Neuron (in vitro differentiated cells): ENCODE data around the gene RHBDF1.
A peak's percentile ranks its signal among the peaks of the same experiment; 100 is the strongest.

Experiments
- H2AFZ ChIP-seq: one replicate; pipeline ENCODE4 v1.6.1; 2013; ENCODE audit warnings: low read depth, mild to moderate bottlenecking, inconsistent platforms, low read length, moderate library complexity
- H3K27me3 ChIP-seq: one replicate; pipeline ENCODE4 v1.6.1; 2013; ENCODE audit warnings: low read length; ENCODE audit not compliant: insufficient read depth
- H3K36me3 ChIP-seq: one replicate; pipeline ENCODE4 v1.6.1; 2013; ENCODE audit warnings: low read length; ENCODE audit not compliant: insufficient read depth
- H3K4me1 ChIP-seq: one replicate; pipeline ENCODE4 v1.6.1; 2013; ENCODE audit warnings: low read length; ENCODE audit not compliant: insufficient read depth
- H3K4me3 ChIP-seq: 2 replicates; pipeline ENCODE4 v1.5.1; 2013; ENCODE audit warnings: mild to moderate bottlenecking, low read length, moderate library complexity
- H3K9me3 ChIP-seq: one replicate; pipeline ENCODE4 v1.6.1; 2013; ENCODE audit warnings: low read length

RHBDF1 gene, protein sequence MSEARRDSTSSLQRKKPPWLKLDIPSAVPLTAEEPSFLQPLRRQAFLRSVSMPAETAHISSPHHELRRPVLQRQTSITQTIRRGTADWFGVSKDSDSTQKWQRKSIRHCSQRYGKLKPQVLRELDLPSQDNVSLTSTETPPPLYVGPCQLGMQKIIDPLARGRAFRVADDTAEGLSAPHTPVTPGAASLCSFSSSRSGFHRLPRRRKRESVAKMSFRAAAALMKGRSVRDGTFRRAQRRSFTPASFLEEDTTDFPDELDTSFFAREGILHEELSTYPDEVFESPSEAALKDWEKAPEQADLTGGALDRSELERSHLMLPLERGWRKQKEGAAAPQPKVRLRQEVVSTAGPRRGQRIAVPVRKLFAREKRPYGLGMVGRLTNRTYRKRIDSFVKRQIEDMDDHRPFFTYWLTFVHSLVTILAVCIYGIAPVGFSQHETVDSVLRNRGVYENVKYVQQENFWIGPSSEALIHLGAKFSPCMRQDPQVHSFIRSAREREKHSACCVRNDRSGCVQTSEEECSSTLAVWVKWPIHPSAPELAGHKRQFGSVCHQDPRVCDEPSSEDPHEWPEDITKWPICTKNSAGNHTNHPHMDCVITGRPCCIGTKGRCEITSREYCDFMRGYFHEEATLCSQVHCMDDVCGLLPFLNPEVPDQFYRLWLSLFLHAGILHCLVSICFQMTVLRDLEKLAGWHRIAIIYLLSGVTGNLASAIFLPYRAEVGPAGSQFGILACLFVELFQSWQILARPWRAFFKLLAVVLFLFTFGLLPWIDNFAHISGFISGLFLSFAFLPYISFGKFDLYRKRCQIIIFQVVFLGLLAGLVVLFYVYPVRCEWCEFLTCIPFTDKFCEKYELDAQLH

GRCh38 chr16:72561-73548 lies at the start of gene RHBDF1:
Gene RHBDF1, minus strand, starts transcription at chr16:72631. Its CDS starts 7,616 bp downstream, at chr16:65015.
- Histone ChIP-seq H3K4me1 (peaks cover 69% of the 10 kb centered on the region), H3K4me3 (peak within 1 kb of the TSS; percentile 85), H3K9me3 (no peaks in the 10 kb centered on the region), H3K36me3 (peaks cover 2% of the 10 kb centered on the region), H2AFZ (peak within 1 kb of the TSS; percentile 24), H3K27me3 (no peaks in the 10 kb centered on the region)

DNA sequence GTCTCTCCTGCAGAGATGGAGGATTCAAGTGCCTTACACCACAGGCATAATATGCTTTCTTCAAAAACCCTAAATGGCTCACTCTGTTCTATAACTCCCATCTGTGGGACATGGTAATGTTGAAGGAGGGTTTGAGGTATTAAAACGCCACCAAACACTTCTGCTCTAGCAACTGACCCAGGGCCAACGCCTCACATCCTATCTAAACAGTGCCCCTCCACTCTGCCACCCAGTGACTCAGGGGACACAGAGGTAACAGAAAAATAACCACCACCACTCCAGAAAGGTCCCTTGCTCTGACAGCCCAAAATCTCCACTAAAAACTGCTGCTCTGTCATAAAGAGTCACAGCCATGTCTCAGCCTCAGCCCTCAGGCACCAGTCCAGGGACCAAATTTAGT lies 48.3 kb upstream of the RHBDF1 start:
- no peaks in the 10 kb centered on the region for H3K4me1 ChIP-seq
- H3K9me3 ChIP-seq: no peaks in the 10 kb centered on the region
- H3K36me3 ChIP-seq: peaks cover 3% of the 10 kb centered on the region
- H2AFZ ChIP-seq: no peak overlapping the region
- no peaks in the 10 kb centered on the region for H3K27me3 ChIP-seq
- H3K4me3 ChIP-seq: no peak overlapping the region

DNA sequence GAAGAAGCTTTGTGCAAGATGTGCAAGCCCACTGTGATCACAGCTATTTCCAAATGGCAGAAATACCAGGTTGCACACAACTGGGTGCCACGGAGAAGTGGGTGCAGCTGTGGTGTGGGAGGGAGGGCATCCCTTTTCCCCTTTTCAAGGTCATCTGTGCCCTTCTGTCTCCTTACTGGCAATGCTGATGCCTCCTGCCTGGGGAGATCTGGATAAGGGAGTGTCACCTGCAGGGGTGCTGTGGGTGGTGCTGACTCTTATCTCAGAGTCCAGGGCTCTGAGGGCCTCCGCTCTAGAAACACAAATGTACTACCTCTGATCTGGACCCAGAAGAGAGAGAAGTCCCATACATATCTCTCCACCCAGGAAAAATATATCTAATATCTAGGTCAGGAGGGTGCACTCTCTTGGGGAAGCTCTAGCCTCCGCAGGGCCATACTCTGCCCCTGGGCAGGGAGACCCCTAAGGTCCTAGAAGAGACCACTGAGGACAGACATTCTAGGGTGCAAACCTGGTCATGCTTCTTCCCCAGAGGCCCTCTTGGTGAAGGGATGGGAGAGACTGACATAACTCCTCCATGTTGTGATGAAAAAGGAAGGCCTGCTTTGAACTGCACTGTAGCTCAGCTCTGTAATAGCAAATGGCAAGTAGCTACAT lies 47.5 kb upstream of the RHBDF1 start:
- Histone ChIP-seq H2AFZ (no peak overlapping the region), H3K27me3 (no peaks in the 10 kb centered on the region), H3K4me1 (no peaks in the 10 kb centered on the region), H3K9me3 (no peaks in the 10 kb centered on the region), H3K4me3 (no peak overlapping the region), H3K36me3 (peaks cover 3% of the 10 kb centered on the region)

DNA sequence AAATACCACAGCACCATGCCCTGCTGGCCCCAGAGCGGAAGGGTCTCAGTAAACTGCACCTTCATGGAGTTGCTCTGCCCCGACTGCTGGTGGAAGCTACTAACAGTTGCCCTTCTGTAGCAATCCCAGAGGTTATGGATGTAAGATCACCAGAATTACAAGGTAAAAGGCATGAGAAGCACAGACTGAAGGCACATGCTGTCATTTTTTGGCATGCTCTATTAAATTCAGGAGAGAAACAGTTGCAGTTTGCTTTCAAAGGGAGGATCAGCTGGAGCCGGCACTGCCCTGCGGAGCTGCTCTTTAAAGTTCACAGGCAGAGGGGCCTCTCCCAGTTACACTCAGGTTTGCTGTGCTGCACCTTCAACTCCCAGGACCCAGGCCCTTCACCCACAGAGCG lies 46.9 kb upstream of the RHBDF1 start:
- Histone ChIP-seq H3K9me3 (no peaks in the 10 kb centered on the region), H3K36me3 (peaks cover 3% of the 10 kb centered on the region), H3K27me3 (no peaks in the 10 kb centered on the region), H3K4me3 (no peak overlapping the region), H2AFZ (no peak overlapping the region), H3K4me1 (no peaks in the 10 kb centered on the region)

DNA sequence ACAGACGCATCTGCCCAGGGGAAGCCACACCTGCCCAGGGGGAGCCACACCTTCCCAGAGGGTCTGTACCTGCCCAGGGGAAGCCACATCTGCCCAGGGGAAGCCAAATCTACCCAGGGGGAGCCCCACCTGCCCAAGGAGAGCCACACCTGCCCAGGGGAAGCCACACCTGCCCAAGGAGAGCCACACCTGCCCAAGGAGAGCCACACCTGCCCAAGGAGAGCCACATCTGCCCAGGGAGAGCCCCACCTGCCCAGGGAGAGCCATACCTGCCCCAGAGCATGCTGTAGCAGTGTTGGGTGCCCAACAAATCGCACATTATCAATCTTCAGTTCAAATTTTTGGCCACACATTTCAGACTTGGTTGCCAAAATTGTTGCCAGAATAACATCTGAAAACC lies 46.4 kb upstream of the RHBDF1 start:
- Histone ChIP-seq H3K4me3 (no peak overlapping the region), H3K27me3 (no peaks in the 10 kb centered on the region), H3K36me3 (peaks cover 3% of the 10 kb centered on the region), H2AFZ (no peak overlapping the region), H3K4me1 (no peaks in the 10 kb centered on the region), H3K9me3 (no peaks in the 10 kb centered on the region)

DNA sequence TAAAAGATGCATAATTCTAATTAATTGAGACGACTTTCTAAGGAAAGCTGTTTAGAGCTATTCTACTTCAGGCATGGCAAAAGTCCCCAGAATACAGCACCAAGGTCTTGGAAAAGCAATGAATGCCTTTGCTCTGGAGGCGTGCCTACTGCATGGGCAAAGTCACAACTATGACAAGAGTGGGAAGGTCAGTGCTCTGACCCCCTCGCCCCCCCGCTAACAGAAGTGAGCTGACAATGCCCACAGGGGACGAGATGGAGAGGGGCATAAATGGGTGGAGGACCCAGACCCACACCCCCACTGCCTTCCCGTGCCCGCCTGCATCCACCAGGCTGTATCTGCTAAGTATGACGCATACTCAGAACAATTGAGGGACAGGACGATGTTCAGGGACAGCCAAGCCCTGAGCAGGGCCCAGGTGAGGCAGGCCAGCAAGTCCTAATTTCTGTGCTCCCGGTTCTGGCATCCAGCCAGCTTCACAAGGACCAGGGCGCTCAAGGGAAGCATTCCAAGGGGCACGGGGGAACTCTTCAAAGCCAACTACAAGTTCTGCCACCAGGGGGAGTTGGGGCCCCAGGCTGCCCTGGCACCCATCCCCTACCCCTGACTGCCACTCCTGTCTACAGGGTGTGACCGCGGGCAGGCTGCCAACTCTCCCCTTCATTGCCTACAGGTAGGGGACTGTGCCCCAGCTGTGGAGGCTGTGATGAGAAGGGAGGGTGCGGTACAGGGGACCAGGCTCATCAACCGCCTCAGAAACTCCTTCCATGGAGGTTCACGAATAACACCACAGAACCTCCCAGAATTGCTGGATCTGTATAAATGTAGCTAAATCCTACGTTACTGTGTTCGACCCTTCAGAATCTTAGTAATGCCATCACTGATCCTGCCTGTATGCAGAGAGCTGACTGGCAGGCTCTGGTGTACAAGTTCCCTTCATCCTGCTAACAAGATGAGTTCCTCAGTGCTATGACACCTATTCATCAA lies 45.2 kb upstream of the RHBDF1 start:
- Histone ChIP-seq H3K9me3 (no peaks in the 10 kb centered on the region), H2AFZ (no peak overlapping the region), H3K4me1 (no peaks in the 10 kb centered on the region), H3K4me3 (no peak overlapping the region), H3K27me3 (no peaks in the 10 kb centered on the region), H3K36me3 (peaks cover 5% of the 10 kb centered on the region)

DNA sequence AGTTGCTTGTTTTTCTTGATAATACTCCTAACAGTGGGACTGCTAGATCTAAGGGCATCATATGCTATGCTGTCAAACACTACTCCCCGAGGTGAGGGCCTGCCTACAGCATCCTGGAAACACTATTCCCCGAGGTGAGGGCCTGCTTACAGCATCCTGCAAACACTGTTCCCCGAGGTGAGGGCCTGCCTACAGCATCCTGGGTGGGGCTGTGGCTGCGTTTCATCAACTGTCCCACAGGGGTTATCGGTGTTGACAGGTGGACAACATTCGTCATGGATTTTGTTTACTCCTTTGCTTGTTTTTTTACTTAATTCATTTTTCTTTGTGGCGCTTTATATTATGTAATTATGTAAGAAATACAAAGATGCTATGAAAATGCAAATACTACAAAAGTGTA lies 43.6 kb upstream of the RHBDF1 start:
- H3K27me3 ChIP-seq: no peaks in the 10 kb centered on the region
- H3K4me3 ChIP-seq: no peak overlapping the region
- H3K4me1 ChIP-seq: no peaks in the 10 kb centered on the region
- H3K9me3 ChIP-seq: no peaks in the 10 kb centered on the region
- H3K36me3 ChIP-seq: peaks cover 16% of the 10 kb centered on the region
- H2AFZ ChIP-seq: no peak overlapping the region

DNA sequence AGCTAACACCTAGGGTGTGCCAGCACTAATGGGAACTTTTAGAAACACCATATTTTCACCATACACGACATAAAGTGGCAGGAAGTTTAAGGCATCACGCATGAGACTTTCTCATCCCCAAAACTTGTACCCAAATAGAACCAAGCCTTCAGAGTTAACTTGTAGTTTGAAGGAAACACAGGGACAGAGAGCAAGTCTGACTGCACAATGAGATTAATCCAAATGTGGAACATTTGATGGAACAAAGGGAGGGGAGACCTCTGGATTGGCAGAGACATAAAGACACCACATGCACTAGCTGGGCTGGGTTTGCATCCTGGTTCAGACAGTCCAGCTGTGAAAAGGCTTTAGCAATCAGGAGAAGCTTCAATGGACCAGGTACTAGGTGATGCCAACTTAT lies 41.9 kb upstream of the RHBDF1 start:
- no peaks in the 10 kb centered on the region for H3K27me3 ChIP-seq
- no peaks in the 10 kb centered on the region for H3K9me3 ChIP-seq
- H3K36me3 ChIP-seq: peaks cover 17% of the 10 kb centered on the region
- H3K4me3 ChIP-seq: no peak overlapping the region
- no peaks in the 10 kb centered on the region for H3K4me1 ChIP-seq
- no peak overlapping the region for H2AFZ ChIP-seq

- Histone ChIP-seq H3K36me3 (peaks cover 20% of the 10 kb centered on the region), H3K4me1 (no peaks in the 10 kb centered on the region), H2AFZ (no peak overlapping the region), H3K27me3 (no peaks in the 10 kb centered on the region), H3K9me3 (no peaks in the 10 kb centered on the region), H3K4me3 (no peak overlapping the region)
Measured at GRCh38 chr16:112153-112840, 39.9 kb upstream of the RHBDF1 start.

- Histone ChIP-seq H3K9me3 (no peaks in the 10 kb centered on the region), H3K4me3 (no peak overlapping the region), H3K36me3 (peaks cover 12% of the 10 kb centered on the region), H3K27me3 (no peaks in the 10 kb centered on the region), H2AFZ (no peak overlapping the region), H3K4me1 (peaks cover 4% of the 10 kb centered on the region)
Measured at GRCh38 chr16:106623-107324, 34.3 kb upstream of the RHBDF1 start.

- no peaks in the 10 kb centered on the region for H3K9me3 ChIP-seq
- H3K4me1 ChIP-seq: peaks cover 4% of the 10 kb centered on the region
- no peak overlapping the region for H3K4me3 ChIP-seq
- H3K27me3 ChIP-seq: no peaks in the 10 kb centered on the region
- no peak overlapping the region for H2AFZ ChIP-seq
- H3K36me3 ChIP-seq: peaks cover 9% of the 10 kb centered on the region
Measured at GRCh38 chr16:105521-105920, 33.1 kb upstream of the RHBDF1 start.
